ENCODE results near the gene TCERG1L.

GRCh38 chr10:131216681-131217230, 94.8 kb downstream of the TCERG1L start:
- TF ChIP-seq, protein P1, sequence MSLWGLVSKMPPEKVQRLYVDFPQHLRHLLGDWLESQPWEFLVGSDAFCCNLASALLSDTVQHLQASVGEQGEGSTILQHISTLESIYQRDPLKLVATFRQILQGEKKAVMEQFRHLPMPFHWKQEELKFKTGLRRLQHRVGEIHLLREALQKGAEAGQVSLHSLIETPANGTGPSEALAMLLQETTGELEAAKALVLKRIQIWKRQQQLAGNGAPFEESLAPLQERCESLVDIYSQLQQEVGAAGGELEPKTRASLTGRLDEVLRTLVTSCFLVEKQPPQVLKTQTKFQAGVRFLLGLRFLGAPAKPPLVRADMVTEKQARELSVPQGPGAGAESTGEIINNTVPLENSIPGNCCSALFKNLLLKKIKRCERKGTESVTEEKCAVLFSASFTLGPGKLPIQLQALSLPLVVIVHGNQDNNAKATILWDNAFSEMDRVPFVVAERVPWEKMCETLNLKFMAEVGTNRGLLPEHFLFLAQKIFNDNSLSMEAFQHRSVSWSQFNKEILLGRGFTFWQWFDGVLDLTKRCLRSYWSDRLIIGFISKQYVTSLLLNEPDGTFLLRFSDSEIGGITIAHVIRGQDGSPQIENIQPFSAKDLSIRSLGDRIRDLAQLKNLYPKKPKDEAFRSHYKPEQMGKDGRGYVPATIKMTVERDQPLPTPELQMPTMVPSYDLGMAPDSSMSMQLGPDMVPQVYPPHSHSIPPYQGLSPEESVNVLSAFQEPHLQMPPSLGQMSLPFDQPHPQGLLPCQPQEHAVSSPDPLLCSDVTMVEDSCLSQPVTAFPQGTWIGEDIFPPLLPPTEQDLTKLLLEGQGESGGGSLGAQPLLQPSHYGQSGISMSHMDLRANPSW (CRISPR knock-in tag; conservative IDR thresholded peaks at IDR 0.05; ENCODE audit: low read depth) = no peak
- no peak for TF ChIP-seq CTCF (IDR thresholded peaks at IDR 0.05)
- TF ChIP-seq FOXP4 (CRISPR knock-in tag; IDR thresholded peaks at IDR 0.05) = no peak

Data from WTC11 (cell line).